KMS-11 (cell line): ENCODE measurements around the gene CCDC107.

Source experiments
- H2AFZ ChIP-seq: fragments of 200-600 bp; sonication (generic); 2 replicates; pipeline ENCODE4 v1.6.1; 2016; ENCODE audit warnings: antibody characterized with exemption, mixed run types, low read depth
- H3K27ac ChIP-seq: fragments of 200-600 bp; sonication (generic); 2 replicates; pipeline ENCODE4 v1.6.1; 2016; ENCODE audit warnings: mild to moderate bottlenecking, mixed run types
- H3K27me3 ChIP-seq: fragments of 200-600 bp; sonication (generic); 2 replicates; pipeline ENCODE4 v1.6.1; 2017; ENCODE audit warnings: mild to moderate bottlenecking, low read depth, mixed run types, moderate library complexity; ENCODE audit not compliant: insufficient read depth
- H3K36me3 ChIP-seq: fragments of 200-600 bp; sonication (generic); 2 replicates; pipeline ENCODE4 v1.6.1; 2017; ENCODE audit warnings: mild to moderate bottlenecking, mixed run types; ENCODE audit not compliant: insufficient read depth
- H3K4me1 ChIP-seq: fragments of 200-600 bp; sonication (generic); 2 replicates; pipeline ENCODE4 v1.6.1; 2016; ENCODE audit warnings: mild to moderate bottlenecking, low read depth, mixed run types; ENCODE audit not compliant: poor library complexity, severe bottlenecking
- H3K4me2 ChIP-seq: fragments of 200-600 bp; sonication (generic); 2 replicates; pipeline ENCODE4 v1.7.0; 2016; ENCODE audit warnings: mild to moderate bottlenecking, mixed run types
- H3K4me3 ChIP-seq: fragments of 200-600 bp; sonication (generic); IDR thresholded peaks from 2 replicates; pipeline ENCODE4 v1.6.1; 2017; ENCODE audit warnings: low read depth, low read length, mixed read lengths; ENCODE audit not compliant: insufficient read depth
- H3K79me2 ChIP-seq: fragments of 200-600 bp; sonication (generic); 2 replicates; pipeline ENCODE4 v1.6.1; 2016; ENCODE audit warnings: low read depth, mixed run types; ENCODE audit not compliant: insufficient read depth
- H3K9ac ChIP-seq: fragments of 200-600 bp; sonication (generic); 2 replicates; pipeline ENCODE4 v1.6.1; 2016; ENCODE audit warnings: mild to moderate bottlenecking, mixed run types
- H4K20me1 ChIP-seq: fragments of 200-600 bp; sonication (generic); 2 replicates; pipeline ENCODE4 v1.6.1; 2016; ENCODE audit warnings: mild to moderate bottlenecking, mixed run types; ENCODE audit not compliant: insufficient read depth
- CTCF ChIP-seq: fragments of 200-600 bp; sonication (generic); conservative IDR thresholded peaks from 2 replicates; pipeline ENCODE4 v1.6.1; 2017; ENCODE audit warnings: low read depth, mild to moderate bottlenecking, antibody characterized with exemption, low read length, moderate library complexity, mixed read lengths

Gene CCDC107

GRCh38 chr9:35646153-35646532 lies 11.9 kb upstream of the CCDC107 start:
- Histone ChIP-seq H4K20me1 (no peaks in the 10 kb centered on the region), H3K4me2 (peak overlapping the region; percentile 97), H3K9ac (peak overlapping the region; percentile 60), H2AFZ (peak overlapping the region; percentile 97), H3K4me3 (no peak overlapping the region), H3K27ac (no peak overlapping the region; the same call in 1 of the 2 replicates), H3K36me3 (no peaks in the 10 kb centered on the region), H3K27me3 (no peaks in the 10 kb centered on the region), H3K79me2 (no peaks in the 10 kb centered on the region), H3K4me1 (peaks cover 17% of the 10 kb centered on the region)
- TF ChIP-seq CTCF, result no peak

GRCh38 chr9:35646533-35647265 lies 11.4 kb upstream of the CCDC107 start:
- H3K36me3 ChIP-seq, result no peaks in the 10 kb centered on the region
- H3K27me3 ChIP-seq, result no peaks in the 10 kb centered on the region
- peak overlapping the region; percentile 60 for H3K9ac ChIP-seq
- H4K20me1 ChIP-seq, result no peaks in the 10 kb centered on the region
- no peaks in the 10 kb centered on the region for H3K79me2 ChIP-seq
- peaks cover 17% of the 10 kb centered on the region for H3K4me1 ChIP-seq
- peak; percentile 62 for TF ChIP-seq CTCF
- peak overlapping the region; percentile 97 for H2AFZ ChIP-seq
- peak overlapping the region; percentile 99 for H3K4me2 ChIP-seq
- H3K27ac ChIP-seq, result no peak overlapping the region; the same call in 1 of the 2 replicates
- H3K4me3 ChIP-seq, result no peak overlapping the region

- no peaks in the 10 kb centered on the region for H3K36me3 ChIP-seq
- H3K4me2 ChIP-seq, result no peak overlapping the region
- H3K79me2 ChIP-seq, result no peaks in the 10 kb centered on the region
- no peak overlapping the region for H3K9ac ChIP-seq
- H3K27ac ChIP-seq, result no peak overlapping the region
- H4K20me1 ChIP-seq, result no peaks in the 10 kb centered on the region
- TF ChIP-seq CTCF, result no peak
- peaks cover 17% of the 10 kb centered on the region for H3K4me1 ChIP-seq
- no peak overlapping the region for H3K4me3 ChIP-seq
- no peak overlapping the region for H2AFZ ChIP-seq
- no peaks in the 10 kb centered on the region for H3K27me3 ChIP-seq
Measured at GRCh38 chr9:35649431-35650340, 8.4 kb upstream of the CCDC107 start.

GRCh38 chr9:35650341-35651158 lies 7.5 kb upstream of the CCDC107 start, which contains the start of gene SIT1:
SIT1 (minus strand) TSS chr9:35650931; CDS start chr9:35650853, 78 bp downstream.
- Histone ChIP-seq H3K4me3 (no peak within 1 kb of the TSS), H4K20me1 (no peaks in the 10 kb centered on the region), H3K9ac (no peak within 1 kb of the TSS), H3K27me3 (no peaks in the 10 kb centered on the region), H3K4me1 (peaks cover 16% of the 10 kb centered on the region), H3K79me2 (no peaks in the 10 kb centered on the region), H2AFZ (no peak within 1 kb of the TSS), H3K36me3 (no peaks in the 10 kb centered on the region), H3K4me2 (no peak within 1 kb of the TSS), H3K27ac (no peak within 1 kb of the TSS)
- no peak for TF ChIP-seq CTCF
